Common myeloid progenitor, CD34-positive (primary cell): Measurements from ENCODE around the gene ZNF268.

Experiments used
- CTCF ChIA-PET: fragments of 350-600 bp; sonication (Branson Sonifier 250); formaldehyde crosslinking; loops from one replicate; lab custom pipeline; 2021; ENCODE audit warnings: antibody characterized with exemption; lab: Charles Lee
- POLR2A ChIA-PET: fragments of 350-600 bp; sonication (Branson Sonifier 250); formaldehyde crosslinking; loops from one replicate; lab custom pipeline; 2021; ENCODE audit warnings: antibody characterized with exemption; lab: Charles Lee
- DNase-seq, 3 donors: peaks; one replicate each; pipeline versions ENCODE4 v3.0.0 to v3.0.0-alpha.2; 2013
- H3K27ac ChIP-seq, 2 experiments: 1 replicate in 1 of 2; 2 replicates in 1 of 2; pipeline ENCODE4 v1.7.0; 2013; ENCODE audit warnings: inconsistent platforms in 2 of 2, low read length in 2 of 2, mild to moderate bottlenecking in 2 of 2, low read depth in 1 of 2, moderate library complexity in 1 of 2; ENCODE audit not compliant: severe bottlenecking in 2 of 2, insufficient read depth in 1 of 2, poor library complexity in 1 of 2
- H3K27me3 ChIP-seq, 5 experiments: replicated peaks in 2 of 5; 1 replicate in 3 of 5; 2 replicates in 2 of 5; pipeline versions ENCODE4 v1.6.1 to v1.7.0; 2013; ENCODE audit warnings: low read length in 4 of 5, mild to moderate bottlenecking in 2 of 5, moderate library complexity in 2 of 5, inconsistent platforms in 1 of 5; ENCODE audit not compliant: insufficient read depth in 5 of 5, control insufficient read depth in 4 of 5
- H3K36me3 ChIP-seq, 4 experiments: 1 replicate in 2 of 4; 2 replicates in 2 of 4; pipeline versions ENCODE4 v1.6.1 to v1.7.0; 2013; ENCODE audit warnings: low read length in 3 of 4, control low read depth in 1 of 4, mild to moderate bottlenecking in 1 of 4; ENCODE audit not compliant: control insufficient read depth in 4 of 4, insufficient read depth in 4 of 4
- H3K4me1 ChIP-seq, 4 experiments: 1 replicate in 3 of 4; 2 replicates in 1 of 4; pipeline versions ENCODE4 v1.6.1 to v1.7.1; 2013; ENCODE audit warnings: low read length in 3 of 4, mild to moderate bottlenecking in 3 of 4, control low read depth in 1 of 4, inconsistent platforms in 1 of 4, moderate library complexity in 1 of 4; ENCODE audit not compliant: control insufficient read depth in 4 of 4, insufficient read depth in 4 of 4; ENCODE audit errors: control extremely low read depth in 1 of 4
- H3K4me3 ChIP-seq, 7 experiments: 1 replicate in 4 of 7; 2 replicates in 3 of 7; pipeline versions ENCODE4 v1.5.1 to v1.7.0; 2013; ENCODE audit warnings: mild to moderate bottlenecking in 7 of 7, low read length in 6 of 7, moderate library complexity in 6 of 7, inconsistent platforms in 2 of 7, low read depth in 2 of 7, control low read depth in 1 of 7; ENCODE audit not compliant: insufficient read depth in 4 of 7, control insufficient read depth in 1 of 7; ENCODE audit errors: extremely low read depth in 1 of 7
- H3K9me3 ChIP-seq, 5 experiments: 1 replicate in 4 of 5; 2 replicates in 1 of 5; pipeline versions ENCODE4 v1.6.1 to v1.7.1; 2013; ENCODE audit warnings: low read length in 4 of 5, mild to moderate bottlenecking in 2 of 5, inconsistent platforms in 1 of 5, low read depth in 1 of 5, moderate library complexity in 1 of 5; ENCODE audit not compliant: control insufficient read depth in 4 of 5, insufficient read depth in 2 of 5; ENCODE audit errors: control extremely low read depth in 1 of 5
- WGBS: methylation state at CpG from one replicate; pipeline ENCODE4 v1.1.5; 2013; ENCODE audit not compliant: insufficient coverage; 5-methylcytosine and 5-hydroxymethylcytosine counted together

Gene ZNF268

GRCh38 chr12:133174901-133175300 is 6.4 kb upstream of the ZNF268 start:
- CTCF ChIA-PET, result no interaction called here

GRCh38 chr12:133180669-133181068 is 626 bp upstream of the ZNF268 start:
- no peak overlapping the region for H3K27ac ChIP-seq
- CTCF ChIA-PET, result interaction anchor here (0.7 to 1.8 kb wide), 10 partner anchors 13 to 193 kb away, joined by 3 to 6 read pairs (median 3); partner anchors contain the start of genes ZNF10 and ZNF891
- H3K9me3 ChIP-seq, result peaks cover 12 to 61% (median 29%) of the 10 kb centered on the region in 5 experiments
- H3K36me3 ChIP-seq, result peaks cover 17 to 31% (median 25%) of the 10 kb centered on the region in 4 experiments
- H3K4me3 ChIP-seq, result peak overlapping the region in 2 of 7 experiments; percentile 99 to 100
- no peaks in the 10 kb centered on the region for H3K27me3 ChIP-seq
- no peak for DNase-seq
- WGBS, result 93% methylated on average over 3 of the region's 8 CpGs
- POLR2A ChIA-PET, result interaction anchor here (0.9 kb wide), 1 partner anchor 100 kb away, joined by 3 read pairs; the partner anchor contains the start of gene ZNF140
- peaks cover 4 to 9% (median 6%) of the 10 kb centered on the region in 4 experiments for H3K4me1 ChIP-seq

More at GRCh38 chr12:133174901-133175300, 6.4 kb upstream of the ZNF268 start:
- Histone ChIP-seq H3K4me3 (no peak overlapping the region), H3K27ac (no peak overlapping the region), H3K4me1 (no peaks in the 10 kb centered on the region), H3K36me3 (no peaks in the 10 kb centered on the region), H3K9me3 (peaks cover 9 to 66% (median 29%) of the 10 kb centered on the region in 5 experiments), H3K27me3 (no peaks in the 10 kb centered on the region)
- POLR2A ChIA-PET, result no interaction called here
- DNase-seq, result no peak
- WGBS, result 100% methylated on average over 1 of the region's 1 CpG

GRCh38 chr12:133190176-133190575 is 8.9 kb downstream of the ZNF268 start:
- CTCF ChIA-PET, result no interaction called here
- POLR2A ChIA-PET, result no interaction called here
- Histone ChIP-seq H3K4me3 (peak overlapping the region in 2 of 7 experiments; percentile 10 to 24), H3K27me3 (no peaks in the 10 kb centered on the region), H3K9me3 (peaks cover 25 to 96% (median 84%) of the 10 kb centered on the region in 5 experiments), H3K4me1 (no peaks in the 10 kb centered on the region), H3K36me3 (peaks cover 76 to 99% (median 87%) of the 10 kb centered on the region in 4 experiments), H3K27ac (no peak overlapping the region)
- no CpG with 5 or more reads among the region's 2 CpGs for WGBS
- no peak for DNase-seq

- CTCF ChIA-PET, result no interaction called here
- DNase-seq, result no peak
- Histone ChIP-seq H3K4me3 (peak overlapping the region in 2 of 7 experiments; percentile 15 to 33), H3K36me3 (peaks cover 64 to 89% (median 76%) of the 10 kb centered on the region in 4 experiments), H3K27me3 (no peaks in the 10 kb centered on the region), H3K27ac (no peak overlapping the region), H3K4me1 (no peaks in the 10 kb centered on the region), H3K9me3 (peaks cover 19 to 87% (median 71%) of the 10 kb centered on the region in 5 experiments)
- POLR2A ChIA-PET, result no interaction called here
- 87% methylated on average over 4 of the region's 5 CpGs for WGBS
Observed at GRCh38 chr12:133192847-133193246, 11.6 kb downstream of the ZNF268 start.

- POLR2A ChIA-PET, result no interaction called here
- no peaks in the 10 kb centered on the region for H3K27me3 ChIP-seq
- peaks cover 20 to 42% (median 35%) of the 10 kb centered on the region in 4 experiments for H3K36me3 ChIP-seq
- H3K9me3 ChIP-seq, result peaks cover 42 to 66% (median 51%) of the 10 kb centered on the region in 5 experiments
- peak overlapping the region in 1 of 7 experiments; percentile 19 for H3K4me3 ChIP-seq
- no peak overlapping the region for H3K27ac ChIP-seq
- CTCF ChIA-PET, result interaction anchor here (1.3 kb wide), 1 partner anchor 71 kb away, joined by 3 read pairs; the partner anchor contains the start of genes ZNF10 and ZNF891
- no CpG with 5 or more reads among the region's 2 CpGs for WGBS
- DNase-seq, result peak in 2 of 3 donors; percentile 20 to 50
- no peaks in the 10 kb centered on the region for H3K4me1 ChIP-seq
Observed at GRCh38 chr12:133201888-133202287, 20.6 kb downstream of the ZNF268 start.

DNA sequence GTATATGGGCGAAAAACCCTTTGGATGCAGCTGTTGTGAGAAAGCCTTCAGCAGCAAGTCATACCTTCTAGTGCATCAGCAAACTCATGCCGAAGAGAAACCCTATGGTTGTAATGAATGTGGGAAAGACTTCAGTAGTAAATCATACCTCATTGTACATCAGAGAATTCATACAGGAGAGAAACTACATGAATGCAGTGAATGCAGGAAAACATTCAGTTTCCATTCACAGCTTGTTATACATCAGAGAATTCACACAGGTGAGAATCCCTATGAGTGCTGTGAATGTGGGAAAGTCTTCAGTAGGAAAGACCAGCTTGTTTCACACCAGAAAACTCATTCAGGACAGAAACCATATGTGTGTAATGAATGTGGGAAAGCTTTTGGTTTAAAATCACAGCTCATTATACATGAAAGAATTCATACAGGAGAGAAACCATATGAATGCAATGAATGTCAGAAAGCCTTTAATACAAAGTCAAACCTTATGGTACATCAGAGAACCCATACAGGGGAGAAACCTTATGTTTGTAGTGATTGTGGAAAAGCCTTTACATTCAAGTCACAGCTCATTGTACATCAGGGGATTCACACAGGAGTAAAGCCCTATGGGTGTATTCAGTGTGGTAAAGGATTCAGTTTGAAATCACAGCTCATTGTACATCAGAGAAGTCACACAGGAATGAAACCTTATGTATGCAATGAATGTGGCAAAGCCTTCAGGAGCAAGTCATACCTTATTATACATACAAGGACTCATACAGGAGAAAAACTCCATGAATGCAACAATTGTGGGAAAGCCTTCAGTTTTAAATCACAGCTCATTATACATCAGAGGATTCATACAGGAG is 21.4 kb downstream of the ZNF268 start:
- Histone ChIP-seq H3K36me3 (peaks cover 20 to 42% (median 35%) of the 10 kb centered on the region in 4 experiments), H3K27ac (no peak overlapping the region), H3K4me1 (no peaks in the 10 kb centered on the region), H3K4me3 (peak overlapping the region in 2 of 7 experiments; percentile 22 to 36), H3K9me3 (peaks cover 42 to 72% (median 51%) of the 10 kb centered on the region in 5 experiments), H3K27me3 (no peaks in the 10 kb centered on the region)
- peak in 2 of 3 donors; percentile 14 to 43 for DNase-seq
- CTCF ChIA-PET, result interaction anchor here (1.3 kb wide), 1 partner anchor 72 kb away, joined by 3 read pairs; the partner anchor contains the start of genes ZNF10 and ZNF891
- WGBS, result 89% methylated on average over 1 of the region's 2 CpGs
- POLR2A ChIA-PET, result interaction anchor here (0.5 to 0.7 kb wide), 2 partner anchors 42 to 316 kb away, joined by 3 read pairs; no protein-coding TSS in a partner anchor
